Left kidney (tissue), 2 donors: ENCODE measurements around the gene HERC2. TPM values are rescaled to one million over a fixed set of nuclear protein-coding genes. Genes with fewer than 3 reads are reported as not detected.

Experiments
- DNase-seq: peaks from one replicate; pipeline ENCODE4 v3.0.0-alpha.2; 2013
- polyA plus RNA-seq: library from polyadenylated mRNA; unstranded; fragments of 120-200 nt; gene quantifications from one replicate; pipeline ENCODE4 v1.2.1, GENCODE V29; 2013; ENCODE audit not compliant: insufficient read length

The HERC2 gene
- polyA plus RNA-seq, 1 donor, result 66.0 TPM

DNA sequence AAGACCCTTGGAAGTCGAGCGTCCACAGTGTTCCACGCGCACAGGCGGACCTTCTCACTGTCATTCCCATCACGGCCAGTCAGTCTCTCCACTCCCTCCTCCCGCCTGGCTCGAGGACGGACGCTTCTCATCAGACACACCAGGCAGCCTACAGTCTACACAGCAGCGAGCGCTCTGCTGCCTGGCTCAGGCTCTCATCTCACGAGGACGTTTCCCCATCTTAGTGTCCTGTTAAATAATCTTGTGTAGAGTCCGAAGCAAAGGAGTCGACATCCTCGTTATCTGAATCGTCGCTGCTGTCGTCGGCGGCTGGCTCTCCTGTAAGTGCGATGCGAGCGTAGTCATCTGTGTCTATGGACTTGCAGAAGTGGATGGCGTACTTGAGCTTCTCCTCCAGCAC is 210.4 kb downstream of the HERC2 start:
- no peak for DNase-seq

DNA sequence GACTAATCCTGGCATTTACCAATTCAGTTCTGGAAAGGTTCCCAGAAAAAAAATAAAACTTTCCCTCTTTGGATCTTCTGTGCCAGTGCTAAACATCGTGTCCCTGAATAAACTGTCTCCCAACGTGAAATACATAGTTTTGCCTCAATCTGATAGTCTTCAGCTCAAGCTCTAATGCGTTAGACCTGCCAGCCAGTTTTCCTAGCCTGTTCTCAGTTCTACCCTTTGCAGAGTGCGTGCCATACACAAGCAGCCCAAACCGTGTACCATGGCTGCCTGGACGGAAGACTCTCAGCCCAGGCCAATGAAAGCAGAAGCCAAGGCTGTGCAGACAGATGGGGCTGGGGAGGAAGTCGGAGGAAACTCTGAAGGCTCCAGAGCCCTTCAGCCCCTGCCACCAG is 211.5 kb downstream of the HERC2 start:
- no peak for DNase-seq

DNA sequence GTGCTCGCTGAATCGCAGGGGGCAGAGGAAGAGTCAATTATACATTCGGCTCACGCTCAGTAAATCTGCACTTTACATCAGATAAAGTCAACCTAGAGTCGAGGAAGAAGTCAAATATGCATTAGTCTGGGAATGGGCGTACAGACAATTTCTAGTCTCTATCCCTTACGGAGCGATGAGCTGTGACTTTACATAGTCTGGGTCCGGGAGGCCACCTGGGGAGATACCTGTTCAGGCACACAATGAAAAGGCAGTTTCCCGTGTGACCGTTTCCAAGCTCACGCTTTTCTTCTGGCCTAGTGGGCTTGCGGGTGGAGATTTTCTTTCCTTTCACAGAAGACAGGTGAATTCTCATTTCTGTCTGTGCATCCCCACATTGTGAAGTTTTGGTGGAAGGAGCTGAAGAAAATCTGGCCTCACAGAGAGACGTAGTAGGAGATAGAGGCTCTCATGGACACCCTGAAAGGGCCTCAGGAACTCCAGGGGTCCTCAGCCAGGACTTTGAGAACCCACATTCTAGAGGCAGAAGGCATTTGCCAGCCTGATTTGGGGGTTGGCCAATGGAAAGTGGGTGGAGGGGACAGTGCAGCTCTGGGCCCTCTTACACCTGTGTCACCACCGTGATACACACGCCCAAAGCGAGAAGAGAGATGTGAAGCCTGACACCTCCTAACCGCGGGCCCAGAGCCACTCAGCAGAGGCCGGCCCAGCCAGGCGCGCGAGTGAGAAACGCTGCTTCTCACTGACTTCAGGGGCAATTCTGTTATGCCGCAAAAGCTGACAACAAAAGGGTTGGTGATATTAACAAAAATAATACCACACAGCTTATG is 212.1 kb downstream of the HERC2 start:
- DNase-seq, result no peak

DNA sequence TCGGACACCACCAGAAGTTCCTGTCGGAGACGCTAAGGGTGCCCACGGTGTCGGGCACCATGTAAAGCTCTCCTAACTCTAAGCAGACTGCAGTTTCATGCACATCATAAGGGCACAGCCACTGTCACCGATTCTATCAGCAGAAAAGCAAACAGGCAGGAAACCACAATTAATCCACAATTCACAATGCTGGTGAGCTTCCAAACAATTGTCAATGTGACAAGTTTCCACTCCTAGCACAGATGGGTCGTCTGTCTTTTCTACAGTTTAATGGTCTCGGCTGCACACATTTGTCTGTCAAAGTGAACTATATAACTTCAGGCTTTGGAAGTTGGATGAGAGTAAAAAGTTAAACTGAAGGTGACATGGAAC is 214.1 kb downstream of the HERC2 start:
- no peak for DNase-seq

DNA sequence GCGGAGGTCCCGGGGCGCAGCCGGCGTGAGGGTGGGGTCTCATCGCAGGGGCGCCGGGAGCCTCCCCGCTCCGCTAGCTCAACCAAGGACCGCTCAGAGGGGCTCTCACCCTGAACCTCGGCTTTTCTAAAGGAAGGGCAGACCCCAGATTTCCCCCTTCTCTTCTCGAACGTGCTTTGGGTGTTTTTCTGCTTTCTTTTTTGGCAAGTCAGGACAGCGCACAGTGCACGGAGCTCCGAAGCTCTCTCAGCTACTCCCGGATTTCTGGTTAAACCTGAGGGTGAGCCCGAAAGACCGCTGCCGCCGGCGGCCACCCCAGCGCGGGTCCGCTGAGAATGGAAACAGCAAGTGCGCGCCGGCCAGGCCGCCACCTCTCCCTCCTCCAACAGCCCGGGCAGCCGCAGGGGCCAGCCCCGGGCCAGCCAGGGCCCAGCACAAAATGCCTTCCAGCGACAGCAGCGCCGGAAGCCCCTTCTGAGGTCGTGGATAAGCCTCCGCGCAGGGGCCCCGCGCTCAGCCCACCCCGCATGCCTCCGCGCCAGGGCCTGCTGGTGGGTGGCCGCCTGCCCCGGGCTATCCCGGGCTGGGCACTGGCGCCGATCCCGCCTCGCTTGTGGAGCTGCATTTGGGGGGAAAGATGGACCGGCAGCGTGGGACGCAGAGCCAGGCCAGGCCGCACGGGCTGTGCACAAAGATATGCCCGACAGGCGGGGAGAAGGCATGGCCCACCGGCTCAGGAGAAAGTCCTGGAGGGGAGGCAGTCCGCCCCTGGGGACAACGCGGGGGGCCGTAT is 214.7 kb downstream of the HERC2 start:
- no peak for DNase-seq

DNA sequence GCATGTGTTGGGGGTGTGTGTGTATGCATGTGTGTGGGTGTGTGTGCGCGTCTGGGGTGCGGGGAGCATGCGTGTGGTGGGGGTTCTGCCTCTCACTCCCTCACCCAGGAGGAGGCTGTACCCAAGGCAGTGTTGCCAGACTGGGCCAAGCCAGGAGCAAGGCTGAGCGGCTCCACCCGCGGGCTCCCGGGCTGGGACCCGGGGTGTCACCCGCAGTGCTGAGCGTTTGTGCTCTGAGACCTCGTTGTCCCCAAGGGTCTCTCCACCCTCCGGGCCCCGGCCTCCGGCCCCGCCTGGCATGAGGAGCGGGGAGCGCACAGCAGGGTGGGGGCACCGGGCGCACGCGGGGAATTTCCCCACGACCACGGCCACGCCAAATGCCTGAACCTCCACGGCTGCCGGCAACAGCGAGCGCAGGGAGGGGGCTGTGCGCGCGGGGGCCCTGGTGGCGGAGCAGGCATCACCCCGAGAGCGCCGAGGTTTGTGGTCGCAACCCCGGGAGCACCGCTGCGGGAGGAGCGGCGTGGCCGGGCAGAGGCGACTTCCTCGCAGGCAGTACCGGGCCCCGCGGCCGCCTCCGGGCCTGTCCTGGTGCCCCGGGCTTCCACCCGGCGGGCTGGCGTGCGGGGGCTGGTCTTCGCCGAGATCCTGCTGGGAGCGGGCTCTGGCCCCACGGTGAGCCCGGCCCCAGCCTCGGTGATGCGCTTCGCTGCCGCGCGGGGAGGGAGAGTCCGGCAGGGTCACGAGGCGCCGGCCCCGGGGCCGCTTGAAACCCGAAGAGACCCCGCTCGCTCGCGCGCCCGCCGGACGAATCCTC is 215.5 kb downstream of the HERC2 start:
- DNase-seq, result no peak

DNA sequence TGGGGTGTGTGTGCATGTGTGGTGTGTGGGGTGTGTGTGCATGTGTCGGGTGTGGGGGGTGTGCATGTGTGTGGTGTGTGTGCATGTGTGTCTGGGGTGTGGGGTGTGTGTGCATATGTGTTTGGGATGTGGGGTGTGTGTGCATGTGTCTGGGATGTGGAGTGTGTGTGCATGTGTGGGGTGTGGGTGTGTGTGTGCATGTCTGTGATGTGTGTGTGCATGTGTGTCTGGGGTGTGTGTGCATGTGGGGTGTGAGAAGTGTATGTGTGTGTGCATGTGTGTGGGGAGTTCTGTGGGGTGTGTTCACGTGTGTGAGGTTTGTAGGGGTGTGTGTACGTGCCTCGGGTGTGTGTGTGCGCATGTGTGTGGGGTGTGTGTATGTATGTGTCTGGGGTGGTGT is 216.2 kb downstream of the HERC2 start:
- no peak for DNase-seq

DNA sequence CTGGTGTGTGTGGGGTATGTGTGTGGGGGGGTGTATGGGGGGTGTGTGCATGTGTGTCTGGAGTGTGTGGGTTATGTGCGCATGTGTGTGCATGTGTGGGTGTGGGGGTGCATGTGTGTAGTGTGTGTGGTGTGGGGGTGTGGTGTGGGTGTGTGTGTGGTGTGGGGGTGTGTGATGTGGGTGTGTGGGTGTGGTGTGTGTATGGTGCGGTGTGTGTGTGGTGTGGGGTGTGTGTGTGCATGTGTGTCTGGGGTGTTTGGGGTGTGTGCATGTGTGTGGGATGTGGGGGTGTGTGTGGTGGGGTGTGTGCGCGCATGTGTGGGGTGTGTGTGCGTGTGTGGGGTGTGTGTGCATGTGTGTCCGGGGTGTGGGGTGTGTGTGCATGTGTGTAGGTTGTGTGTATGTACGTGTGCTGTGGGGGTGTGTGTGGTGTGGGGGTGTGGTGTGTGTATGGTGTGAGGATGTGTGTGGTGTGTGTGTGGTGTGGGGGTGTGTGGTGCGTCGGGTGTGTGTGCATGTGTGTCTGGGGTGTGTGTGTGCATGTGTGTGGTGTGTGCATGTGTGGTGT is 216.7 kb downstream of the HERC2 start:
- no peak for DNase-seq

DNA sequence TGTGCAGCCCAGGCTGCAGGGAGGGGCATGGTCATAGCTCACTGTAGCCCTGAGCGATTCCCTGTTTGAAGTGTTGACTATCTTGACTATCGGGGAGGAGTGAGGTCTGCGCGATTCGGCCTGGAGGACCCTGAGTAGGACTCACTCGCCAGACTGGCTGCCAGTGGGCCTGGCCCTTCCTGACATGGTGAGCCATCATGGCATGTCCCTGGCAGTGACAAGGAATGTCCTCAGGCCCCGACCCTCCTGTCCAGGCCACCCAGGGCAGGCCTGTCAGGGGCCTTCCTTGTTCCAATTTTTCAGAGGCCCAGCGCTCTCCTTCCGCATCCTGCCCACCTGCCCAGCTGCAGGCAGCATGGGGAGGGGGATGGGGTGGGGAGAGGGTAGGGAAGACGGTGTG is 217.7 kb downstream of the HERC2 start:
- DNase-seq, result no peak

DNA sequence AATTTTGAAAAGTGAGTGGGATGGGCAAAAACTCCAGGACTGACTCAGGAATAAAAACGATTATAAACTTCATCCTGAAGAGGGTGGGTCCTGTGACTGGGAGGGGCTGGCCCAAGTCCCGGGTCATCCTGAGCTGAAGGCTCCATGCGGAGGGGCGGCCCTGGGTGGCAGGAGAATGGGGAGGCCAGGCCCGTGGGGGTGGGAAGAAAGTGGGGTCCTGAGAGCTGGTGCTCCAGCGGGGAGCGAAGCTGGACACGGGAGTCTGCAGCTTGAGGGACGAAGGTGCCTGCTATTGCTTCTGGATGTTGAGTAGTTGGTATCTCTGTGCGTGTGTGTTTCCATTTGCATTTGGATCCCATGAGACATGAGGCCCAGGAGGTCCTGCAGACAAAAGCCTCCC is 218.1 kb downstream of the HERC2 start:
- no peak for DNase-seq

DNA sequence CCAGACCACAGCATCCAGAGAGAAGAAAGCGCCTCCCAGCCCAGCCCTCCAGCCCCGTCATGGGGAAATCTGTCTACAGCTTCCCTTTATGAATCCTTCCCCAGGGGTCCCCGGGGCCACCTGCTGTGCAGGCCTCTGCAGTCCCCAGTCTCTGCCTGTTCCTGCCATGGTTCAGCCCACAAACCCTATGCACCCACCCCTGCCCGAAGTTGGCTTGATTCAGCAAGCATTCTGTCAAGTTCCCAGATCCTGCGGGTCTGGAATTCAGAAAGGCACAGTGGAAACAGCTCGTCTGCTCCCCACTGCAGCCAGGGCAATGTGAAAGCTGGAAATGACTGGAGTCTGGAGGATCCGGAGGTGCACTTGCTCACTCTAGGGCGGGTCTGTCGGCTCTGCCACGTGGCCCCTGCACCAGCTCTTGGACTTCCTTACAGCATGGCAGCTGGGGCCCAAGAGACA is 220.0 kb downstream of the HERC2 start:
- no peak for DNase-seq

DNA sequence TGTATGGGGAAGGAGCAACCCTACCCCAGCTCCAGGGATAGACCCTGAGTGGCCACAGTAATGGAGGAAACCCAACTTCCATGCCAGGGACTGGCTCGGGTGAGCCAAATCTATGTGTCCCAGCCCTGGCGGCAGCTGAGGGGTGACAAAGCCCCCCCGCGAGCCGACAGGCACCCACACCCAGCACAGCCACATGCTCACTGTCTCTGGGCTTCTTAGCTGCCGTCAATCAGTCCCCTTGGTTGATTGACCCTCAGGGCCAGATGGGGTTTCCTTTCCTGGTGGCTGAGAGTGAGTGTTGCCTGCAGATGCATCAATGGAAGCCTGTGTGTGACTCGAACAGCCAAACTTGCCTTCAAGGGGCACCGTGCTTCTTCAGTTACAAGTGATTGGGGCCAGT is 220.8 kb downstream of the HERC2 start:
- DNase-seq, result no peak

DNA sequence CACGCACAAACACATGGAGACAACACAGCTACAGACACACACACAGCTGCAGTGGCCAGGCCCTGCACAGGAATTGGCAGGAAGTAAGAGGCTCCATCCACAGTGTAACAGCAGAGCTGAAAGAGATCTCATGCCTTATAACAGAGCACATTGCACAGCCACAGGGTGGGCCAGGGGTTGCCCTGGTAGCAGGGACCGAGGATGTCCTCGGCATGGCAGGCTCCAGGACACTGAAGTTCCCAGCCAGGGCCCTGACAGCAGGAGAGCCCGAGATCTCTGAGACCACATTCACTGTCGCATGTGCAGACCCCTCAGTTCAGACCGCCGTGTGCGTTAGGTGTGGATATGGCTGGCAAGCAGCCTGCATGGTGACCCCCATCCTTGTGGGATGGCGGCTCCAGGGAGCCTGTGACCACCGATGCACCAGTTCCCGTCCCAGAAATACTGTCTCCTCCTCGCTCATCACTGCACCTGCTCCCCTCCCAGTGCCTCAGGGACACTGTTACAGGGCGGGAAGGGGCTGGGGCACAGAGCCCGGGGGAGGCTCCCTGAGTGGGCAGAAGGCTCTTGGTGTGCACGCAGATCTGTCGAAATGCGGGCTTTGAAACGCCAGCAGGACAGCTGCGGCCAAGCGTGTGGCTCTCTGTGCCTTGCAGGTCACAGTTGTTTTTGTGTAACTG is 221.3 kb downstream of the HERC2 start:
- no peak for DNase-seq

DNA sequence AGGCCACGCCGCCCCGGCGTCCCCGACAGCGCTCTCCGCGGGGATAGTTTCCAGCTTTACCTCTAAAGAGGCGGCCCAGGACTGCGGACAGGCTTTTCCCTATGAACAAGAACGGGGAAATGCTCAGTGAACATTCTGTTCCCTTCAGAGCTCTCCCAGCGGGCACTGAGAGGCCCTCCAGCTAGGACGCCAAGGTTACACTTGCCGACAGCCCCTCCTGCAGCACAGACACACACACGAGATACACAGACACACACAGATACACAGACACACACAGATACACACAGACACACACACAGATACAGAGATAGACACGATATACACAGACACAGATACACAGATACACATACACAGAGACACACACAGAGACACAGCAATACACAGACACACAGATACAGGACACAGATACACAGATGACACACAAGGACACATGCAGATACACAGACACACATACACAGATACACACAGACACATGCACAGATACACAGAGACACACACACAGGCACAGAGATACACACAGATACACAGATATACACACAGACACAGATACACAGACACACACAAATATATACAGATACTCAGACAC is 222.3 kb downstream of the HERC2 start:
- DNase-seq, result no peak

DNA sequence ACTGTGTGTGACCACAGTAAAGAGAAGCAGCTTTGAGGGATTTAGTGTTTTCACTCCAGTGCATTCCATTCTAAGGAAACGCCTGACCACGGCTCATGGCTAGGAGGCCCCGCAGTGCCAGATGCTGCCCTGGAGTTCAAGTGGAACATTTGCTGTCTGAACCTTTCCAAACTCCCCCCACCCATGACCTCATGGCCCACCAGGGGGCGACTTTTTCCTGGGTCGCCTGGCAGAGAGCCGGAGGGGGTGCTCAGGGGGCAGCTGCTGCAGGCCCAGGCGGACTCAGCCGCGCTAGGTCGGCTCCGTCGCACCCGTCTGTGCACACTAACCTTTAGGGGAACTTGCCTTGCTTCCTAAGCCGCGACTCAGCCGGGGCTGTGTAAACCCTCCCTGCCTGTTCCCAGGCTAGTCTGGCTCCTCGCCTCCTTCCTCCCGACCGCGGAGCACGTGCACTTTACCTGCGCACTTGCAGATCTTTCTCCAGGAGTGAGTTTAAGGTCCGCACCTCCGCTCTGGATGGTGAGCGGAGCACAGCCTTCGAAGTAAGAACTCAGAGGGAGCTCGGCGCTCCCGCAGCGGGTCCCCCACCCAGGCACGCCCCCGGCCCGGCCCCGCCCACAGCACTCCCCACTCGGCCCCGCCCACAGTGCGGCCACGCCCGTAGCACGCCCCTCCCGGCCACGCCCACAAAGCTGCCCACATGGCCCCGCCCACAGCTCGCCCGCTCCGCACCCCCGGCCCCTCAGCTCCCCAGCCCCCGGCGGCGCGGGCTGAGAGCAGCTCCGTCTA is 223.0 kb downstream of the HERC2 start, which contains the start of gene OCA2:
OCA2 (minus strand) TSS at position 550 of the 789 bp plus-strand sequence. CDS start 17,441 bp downstream, outside the sequence.
- peak; percentile 52 for DNase-seq

DNA sequence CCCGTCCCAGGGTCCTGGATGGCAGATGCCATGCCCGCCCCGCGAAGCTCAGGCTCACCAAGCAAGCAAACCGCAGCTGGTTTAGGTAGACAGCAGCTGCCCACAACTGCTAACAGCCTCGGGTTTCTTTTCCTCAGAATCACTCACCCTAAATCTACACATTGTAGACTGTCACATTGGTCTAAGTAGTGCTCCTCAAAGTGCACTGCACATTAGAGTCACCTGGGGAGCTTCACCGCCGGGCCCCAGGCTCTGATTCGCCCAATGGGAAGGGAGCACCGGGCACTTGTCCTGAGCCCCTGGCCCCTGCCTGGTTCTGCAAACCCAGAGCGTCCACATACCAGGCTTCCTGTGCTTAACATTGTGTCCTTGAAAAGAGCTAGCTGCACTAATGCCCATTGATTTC is 223.6 kb downstream of the HERC2 start:
- DNase-seq, result no peak

DNA sequence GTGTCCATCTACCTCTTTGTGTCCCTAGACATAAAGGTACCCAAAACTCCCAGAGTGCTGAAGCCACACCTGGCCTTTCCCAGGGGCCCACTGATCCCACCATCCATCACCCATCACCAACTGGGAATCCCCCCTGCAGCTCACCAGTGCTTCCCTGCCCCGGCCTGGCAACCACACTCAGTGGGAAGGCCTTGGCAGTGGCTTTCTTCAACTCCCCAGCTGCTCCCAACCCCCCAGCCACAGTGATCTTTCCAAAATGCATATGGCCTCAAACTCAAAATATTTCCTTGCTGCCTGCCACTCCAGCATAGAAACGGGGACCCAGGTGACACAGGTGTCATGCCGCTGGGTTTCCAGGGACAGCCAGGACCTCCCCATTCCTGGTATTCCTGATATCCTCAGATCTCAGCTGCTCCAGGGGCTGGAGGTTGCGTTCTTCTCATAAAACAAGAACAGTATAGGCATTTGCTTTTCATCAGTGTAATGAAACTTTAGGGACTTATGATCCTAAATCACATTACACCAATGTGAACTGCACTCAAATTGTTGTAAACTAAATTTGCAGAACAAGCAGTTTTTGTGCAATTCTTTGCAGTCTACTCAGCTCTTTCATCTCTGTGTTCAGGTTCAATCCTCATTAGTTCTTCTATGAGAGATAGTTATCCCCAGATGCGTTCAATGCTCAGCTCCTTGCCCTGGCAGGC is 224.2 kb downstream of the HERC2 start:
- DNase-seq, result no peak

DNA sequence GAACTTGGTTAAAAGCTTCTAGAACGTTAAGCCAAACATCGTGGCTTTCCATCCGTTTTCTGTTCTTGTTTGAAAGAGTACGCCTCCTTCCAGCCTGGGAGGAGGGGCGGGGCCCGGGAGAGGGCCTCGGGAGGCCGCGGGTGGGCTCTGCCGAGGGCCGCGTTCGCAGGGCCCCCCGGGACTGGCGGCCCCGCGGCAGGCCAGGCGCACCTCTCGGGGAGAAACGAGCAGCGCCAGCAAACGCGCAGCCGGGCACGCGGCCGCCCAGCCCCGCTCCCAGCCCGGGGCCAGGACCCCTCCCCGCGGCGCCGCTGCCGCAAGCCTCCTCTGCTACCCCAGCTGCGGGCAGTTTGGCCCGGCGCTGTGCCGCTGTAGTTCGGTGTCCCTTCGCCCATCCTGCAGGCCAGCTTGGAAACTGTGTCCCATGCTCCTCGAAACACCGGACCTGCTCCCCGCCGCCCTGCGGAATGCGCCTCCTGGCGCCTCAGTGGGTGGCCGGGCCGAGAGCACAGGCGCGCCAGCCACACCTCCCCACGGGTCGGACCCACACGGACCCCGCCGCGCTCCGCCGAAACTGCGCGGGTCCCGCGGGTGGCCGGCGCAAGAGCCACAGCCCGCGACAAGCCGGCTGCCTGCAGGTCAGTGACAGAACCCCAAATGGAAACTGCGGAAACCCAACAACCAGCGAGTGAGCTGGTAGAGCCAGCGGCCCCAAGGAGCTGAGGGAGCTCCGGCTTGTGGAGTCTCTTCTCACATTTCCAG is 225.1 kb downstream of the HERC2 start:
- DNase-seq, result no peak

DNA sequence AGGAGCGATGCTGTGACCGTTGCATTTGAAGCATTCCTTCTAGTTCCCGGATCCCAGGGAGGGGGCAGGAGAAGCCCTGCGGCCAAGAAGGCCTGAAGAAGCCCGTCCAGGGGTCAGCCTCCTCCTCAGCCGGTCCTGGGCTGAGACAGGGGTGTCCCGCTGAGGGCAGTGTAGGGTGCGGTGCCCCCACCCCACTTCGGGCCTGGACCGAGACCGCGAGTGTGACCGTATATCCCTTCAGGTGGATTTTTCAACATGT is 225.6 kb downstream of the HERC2 start:
- no peak for DNase-seq
